GM23338 (cell line): ENCODE data around the gene SLC9A3. TPM values are rescaled to one million over a fixed set of nuclear protein-coding genes. Genes with fewer than 3 reads are reported as not detected.
A peak's percentile ranks its signal among the peaks of the same experiment; 100 is the strongest.

Experiments
- ATAC-seq: fragments of 200-7000 bp; cut with Tn5 transposase; 3 replicates; pipeline ENCODE4 v1.9.1; 2020
- DNase-seq: peaks from one replicate; pipeline ENCODE4 v3.0.0-alpha.2; 2015; ENCODE audit warnings: low spot score
- H2AFZ ChIP-seq: fragments of 200-600 bp; sonication (generic); 2 replicates; pipeline ENCODE4 v1.8.0; 2016; ENCODE audit warnings: antibody characterized with exemption, mild to moderate bottlenecking, moderate library complexity
- H3F3A ChIP-seq: fragments of 200-600 bp; sonication (generic); replicated peaks from 2 replicates; pipeline ENCODE4 v1.8.0; 2017; ENCODE audit warnings: antibody characterized with exemption, mixed run types, low read depth
- H3K27ac ChIP-seq: fragments of 200-600 bp; sonication (generic); 2 replicates; pipeline ENCODE4 v1.6.1; 2016; ENCODE audit warnings: low read depth
- H3K27me3 ChIP-seq: fragments of 200-600 bp; sonication (generic); 2 replicates; pipeline ENCODE4 v1.8.0; 2016; ENCODE audit warnings: mild to moderate bottlenecking, mixed run types, moderate library complexity; ENCODE audit not compliant: insufficient read depth
- H3K36me3 ChIP-seq: fragments of 200-600 bp; sonication (generic); 2 replicates; pipeline ENCODE4 v1.8.0; 2016; ENCODE audit warnings: mild to moderate bottlenecking; ENCODE audit not compliant: insufficient read depth
- H3K4me1 ChIP-seq: fragments of 200-600 bp; sonication (generic); 2 replicates; pipeline ENCODE4 v1.8.0; 2016; ENCODE audit warnings: mild to moderate bottlenecking, moderate library complexity; ENCODE audit not compliant: insufficient read depth
- H3K4me2 ChIP-seq: fragments of 200-600 bp; sonication (generic); 2 replicates; pipeline ENCODE4 v1.7.1; 2017; ENCODE audit warnings: mixed run types
- H3K4me3 ChIP-seq: fragments of 200-600 bp; sonication (generic); 2 replicates; pipeline ENCODE4 v1.6.1; 2016; ENCODE audit warnings: mixed run types
- H3K79me2 ChIP-seq: fragments of 200-600 bp; sonication (generic); replicated peaks from 2 replicates; pipeline ENCODE4 v1.8.0; 2017; ENCODE audit warnings: mild to moderate bottlenecking; ENCODE audit not compliant: insufficient read depth
- H3K9me2 ChIP-seq: fragments of 200-600 bp; sonication (generic); 2 replicates; pipeline ENCODE4 v1.8.0; 2017; ENCODE audit not compliant: insufficient read depth
- H4K20me1 ChIP-seq: fragments of 200-600 bp; sonication (generic); replicated peaks from 2 replicates; pipeline ENCODE4 v1.8.0; 2017; ENCODE audit warnings: mild to moderate bottlenecking; ENCODE audit not compliant: insufficient read depth
- H3K27ac Mint-ChIP-seq: 2 replicates; pipeline ENCODE4 v1.8.0; 2020; ENCODE audit warnings: inconsistent platforms, mild to moderate bottlenecking, moderate library complexity, mixed read lengths
- H3K27me3 Mint-ChIP-seq: 3 replicates; pipeline ENCODE4 v1.8.0; 2022; ENCODE audit warnings: low read depth, mild to moderate bottlenecking, moderate library complexity, mixed read lengths, inconsistent platforms; ENCODE audit not compliant: insufficient read depth, poor library complexity
- H3K36me3 Mint-ChIP-seq: 3 replicates; pipeline ENCODE4 v1.8.0; 2021; ENCODE audit warnings: low read depth, mild to moderate bottlenecking, inconsistent platforms, moderate library complexity, mixed read lengths
- H3K4me1 Mint-ChIP-seq: 3 replicates; pipeline ENCODE4 v1.8.0; 2020; ENCODE audit warnings: mild to moderate bottlenecking, inconsistent platforms, mixed read lengths
- H3K4me3 Mint-ChIP-seq: 3 replicates; pipeline ENCODE4 v1.8.0; 2021; ENCODE audit warnings: moderate library complexity, mild to moderate bottlenecking, inconsistent platforms, mixed read lengths
- H3K9me3 Mint-ChIP-seq: 3 replicates; pipeline ENCODE4 v1.8.0; 2020; ENCODE audit warnings: moderate library complexity, mild to moderate bottlenecking, inconsistent platforms, mixed read lengths
- CREB1 ChIP-seq: fragments of 250-450 bp; sonication (Bioruptor Pico); IDR thresholded peaks from 2 replicates; pipeline ENCODE4 v1.5.0; 2020; ENCODE audit warnings: low read depth, mild to moderate bottlenecking, moderate library complexity
- CTCF ChIP-seq, 2 experiments: fragments of 200-600 bp in 1 of 2; sonication (generic) in 1 of 2; conservative IDR thresholded peaks; 2 replicates each; pipeline versions ENCODE4 v1.5.1 to v1.6.1; 2016 to 2017; ENCODE audit warnings: antibody characterized with exemption in 2 of 2, low read depth in 2 of 2, mild to moderate bottlenecking in 2 of 2, moderate library complexity in 1 of 2
- EZH2 ChIP-seq: fragments of 200-600 bp; sonication (generic); IDR thresholded peaks from one replicate; pipeline ENCODE4 v1.8.0; 2017; ENCODE audit warnings: antibody characterized with exemption, mild to moderate bottlenecking, low read depth; ENCODE audit not compliant: unreplicated experiment
- EZH2phosphoT487 ChIP-seq: fragments of 200-600 bp; sonication (generic); IDR thresholded peaks from one replicate; pipeline ENCODE4 v1.8.1; 2018; ENCODE audit warnings: antibody characterized with exemption; ENCODE audit not compliant: unreplicated experiment
- JUNB ChIP-seq: IDR thresholded peaks from one replicate; pipeline ENCODE4 v1.6.1; 2016; ENCODE audit warnings: antibody characterized with exemption; ENCODE audit not compliant: unreplicated experiment
- NANOG ChIP-seq: IDR thresholded peaks from 2 replicates; pipeline ENCODE4 v1.6.1; 2016; ENCODE audit warnings: antibody characterized with exemption, borderline replicate concordance
- POLR2AphosphoS5 ChIP-seq: IDR thresholded peaks from 2 replicates; pipeline ENCODE4 v1.6.1; 2016; ENCODE audit warnings: antibody characterized with exemption, low read depth
- REST ChIP-seq: IDR thresholded peaks from one replicate; pipeline ENCODE4 v1.6.1; 2018; ENCODE audit warnings: antibody characterized with exemption; ENCODE audit not compliant: unreplicated experiment
- STAT1 ChIP-seq: IDR thresholded peaks from one replicate; pipeline ENCODE4 v1.6.1; 2016; ENCODE audit warnings: antibody characterized with exemption; ENCODE audit not compliant: unreplicated experiment
- ZNF114 ChIP-seq: fragments of 250-450 bp; sonication (Bioruptor Pico); IDR thresholded peaks from 2 replicates; pipeline ENCODE4 v1.5.0; 2020; ENCODE audit warnings: mild to moderate bottlenecking, moderate library complexity
- ZNF331 ChIP-seq: fragments of 250-450 bp; sonication (Bioruptor Pico); IDR thresholded peaks from 2 replicates; pipeline ENCODE4 v1.5.0; 2020; ENCODE audit warnings: low read depth, mild to moderate bottlenecking, moderate library complexity
- polyA plus RNA-seq: library from polyadenylated mRNA; unstranded; fragments of >200 nt; fragmentation: Nextera tagmentation; extraction: Ambion mirVana; gene quantifications from 2 replicates; pipeline ENCODE4 v1.2.1, GENCODE V29; 2016
- total RNA-seq: library from RNA; depleted of rRNA; stranded (reverse); fragments of >200 nt; shearing (Covaris generic); gene quantifications from 2 replicates; pipeline ENCODE4 v1.2.3, GENCODE V29; 2014

SLC9A3 gene
- total and polyA plus RNA-seq, 2 experiments from 2014 or later, result 0.39 to 3.1 TPM

GRCh38 chr5:533955-534742 is 9.9 kb upstream of the SLC9A3 start:
- Mint-ChIP-seq H3K27ac (no peak overlapping the region), H3K36me3 (no peaks in the 10 kb centered on the region), H3K27me3 (peaks cover 23% of the 10 kb centered on the region), H3K4me3 (no peak overlapping the region), H3K9me3 (no peaks in the 10 kb centered on the region; the same call in 2 of the 3 replicates), H3K4me1 (peaks cover 9% of the 10 kb centered on the region)
- DNase-seq (no peak), ATAC-seq (peak; percentile 64)
- no peak overlapping the region for H3K4me3 ChIP-seq
- no peaks in the 10 kb centered on the region for H3K4me1 ChIP-seq
- H4K20me1 ChIP-seq, result no peaks in the 10 kb centered on the region
- H2AFZ ChIP-seq, result no peak overlapping the region
- H3K9me2 ChIP-seq, result no peaks in the 10 kb centered on the region
- H3K27me3 ChIP-seq, result peaks cover 12% of the 10 kb centered on the region
- no peaks in the 10 kb centered on the region for H3K79me2 ChIP-seq
- H3K4me2 ChIP-seq, result no peak overlapping the region
- TF ChIP-seq EZH2phosphoT487 (no peak), ZNF114 (no peak), REST (no peak), EZH2 (no peak), ZNF331 (CRISPR knock-in tag) (no peak), STAT1 (no peak)
- no peaks in the 10 kb centered on the region for H3K36me3 ChIP-seq
- 0 out of 2 replicates have a peak, but pooled peaks cover 2% of the 10 kb centered on the region for H3F3A ChIP-seq
- H3K27ac ChIP-seq, result no peak overlapping the region

- H3K27me3 ChIP-seq, result peaks cover 18% of the 10 kb centered on the region
- no peak overlapping the region for H3K27ac ChIP-seq
- ATAC-seq, result peak; percentile 8; the same call in 1 of the 3 replicates
These were observed 9.2 kb upstream of the SLC9A3 start for GRCh38 chr5:533243-533954.

More at GRCh38 chr5:533243-533954, 9.2 kb upstream of the SLC9A3 start:
- TF ChIP-seq ZNF114 (no peak), REST (no peak), POLR2AphosphoS5 (no peak), CREB1 (CRISPR knock-in tag) (no peak), ZNF331 (CRISPR knock-in tag) (no peak), JUNB (no peak), STAT1 (no peak), NANOG (no peak), CTCF (conservative IDR thresholded peaks at IDR 0.05; ENCODE audit: low read depth in 2 of 2) (no peak), EZH2phosphoT487 (no peak)
- no peak overlapping the region for H2AFZ ChIP-seq
- Mint-ChIP-seq H3K4me1 (peaks cover 10% of the 10 kb centered on the region), H3K9me3 (no peaks in the 10 kb centered on the region; the same call in 2 of the 3 replicates), H3K27ac (no peak overlapping the region), H3K4me3 (no peak overlapping the region), H3K27me3 (peaks cover 28% of the 10 kb centered on the region), H3K36me3 (no peaks in the 10 kb centered on the region)
- H3K4me1 ChIP-seq, result no peaks in the 10 kb centered on the region
- DNase-seq, result no peak
- no peak overlapping the region for H3K4me3 ChIP-seq
- no peak overlapping the region for H3K4me2 ChIP-seq
- H3K36me3 ChIP-seq, result no peaks in the 10 kb centered on the region
- H3K79me2 ChIP-seq, result no peaks in the 10 kb centered on the region
- no peaks in the 10 kb centered on the region for H3K9me2 ChIP-seq
- H4K20me1 ChIP-seq, result no peaks in the 10 kb centered on the region
- 0 out of 2 replicates have a peak, but pooled peaks cover 2% of the 10 kb centered on the region for H3F3A ChIP-seq
